Esophagus (tissue), 2 donors: ENCODE data around the gene C11orf68. TPM values are rescaled to one million over a fixed set of nuclear protein-coding genes. Genes with fewer than 3 reads are reported as not detected.
"Not testable (repeated sequence)": the region's sequence is repeated elsewhere in the genome, so short reads cannot be mapped to it uniquely, and the experiment has no call there.

Experiments used
- H3K27ac ChIP-seq, 2 donors: one replicate each; pipeline ENCODE4 v1.5.1; 2013; ENCODE audit warnings: low read depth in 2 of 2, mild to moderate bottlenecking in 2 of 2, inconsistent platforms in 1 of 2, low read length in 1 of 2, moderate library complexity in 1 of 2
- H3K27me3 ChIP-seq, 2 donors: one replicate each; pipeline ENCODE4 v1.6.1; 2013; ENCODE audit warnings: low read length in 2 of 2, control low read depth in 1 of 2, mild to moderate bottlenecking in 1 of 2; ENCODE audit not compliant: insufficient read depth in 2 of 2, control insufficient read depth in 1 of 2
- H3K36me3 ChIP-seq, 2 donors: one replicate each; pipeline ENCODE4 v1.6.1; 2013; ENCODE audit warnings: low read length in 1 of 2; ENCODE audit not compliant: control insufficient read depth in 2 of 2, insufficient read depth in 2 of 2
- H3K4me1 ChIP-seq, 2 donors: one replicate each; pipeline ENCODE4 v1.6.1; 2013; ENCODE audit warnings: low read length in 1 of 2; ENCODE audit not compliant: control insufficient read depth in 2 of 2, insufficient read depth in 2 of 2
- H3K4me3 ChIP-seq, 2 donors: one replicate each; pipeline ENCODE4 v1.5.1; 2013; ENCODE audit warnings: low read length in 2 of 2, mild to moderate bottlenecking in 2 of 2, low read depth in 1 of 2, moderate library complexity in 1 of 2
- H3K9me3 ChIP-seq, 2 donors: one replicate each; pipeline ENCODE4 v1.6.1; 2013; ENCODE audit warnings: mild to moderate bottlenecking in 2 of 2, low read depth in 1 of 2, low read length in 1 of 2, moderate library complexity in 1 of 2; ENCODE audit not compliant: control insufficient read depth in 2 of 2, insufficient read depth in 1 of 2
- WGBS, 2 donors: extraction: QIAGEN DNeasy Blood & Tissue Kit; methylation state at CpG; one replicate each; pipeline ENCODE4 v1.1.7; 2013; 5-methylcytosine and 5-hydroxymethylcytosine counted together
- polyA plus RNA-seq, 2 donors: library from polyadenylated mRNA; stranded (reverse); fragments of 200-250 nt; gene quantifications; one replicate each; pipeline ENCODE4 v1.2.3, GENCODE V29; 2013
- donor health status: healthy with polysubstance abuse.
- donor health status: Bipolar disorder and iron deficiency.

The C11orf68 gene
- polyA plus RNA-seq, 2 donors: 21.8 to 27.6 TPM

- 86 to 88% methylated on average over 5 of the region's 5 CpGs for WGBS, 2 donors
- H3K27me3 ChIP-seq: no peaks in the 10 kb centered on the region
- H3K9me3 ChIP-seq: no peaks in the 10 kb centered on the region
- no peak overlapping the region for H3K4me3 ChIP-seq
- H3K27ac ChIP-seq: no peak overlapping the region
- H3K36me3 ChIP-seq: no peaks in the 10 kb centered on the region
- H3K4me1 ChIP-seq: peaks cover 7 to 15% of the 10 kb centered on the region in 2 donors
Observed at GRCh38 chr11:65895482-65895981, 23.3 kb downstream of the C11orf68 start.

- no peaks in the 10 kb centered on the region for H3K9me3 ChIP-seq
- peak overlapping the region in 1 of 2 donors; percentile 2 for H3K4me3 ChIP-seq
- no peaks in the 10 kb centered on the region for H3K27me3 ChIP-seq
- H3K27ac ChIP-seq: peak overlapping the region; percentile 74 to 83
- peaks cover 7 to 10% of the 10 kb centered on the region in 2 donors for H3K4me1 ChIP-seq
- no peaks in the 10 kb centered on the region for H3K36me3 ChIP-seq
- 72 to 76% methylated on average over 16 of the region's 16 CpGs for WGBS, 2 donors
Observed at GRCh38 chr11:65894034-65894591, 24.7 kb downstream of the C11orf68 start.

- peak overlapping the region in 1 of 2 donors; percentile 98 for H3K27ac ChIP-seq
- no peaks in the 10 kb centered on the region for H3K9me3 ChIP-seq
- H3K4me3 ChIP-seq: no peak overlapping the region
- H3K27me3 ChIP-seq: no peaks in the 10 kb centered on the region
- H3K4me1 ChIP-seq: peaks cover 7 to 11% of the 10 kb centered on the region in 2 donors
- 72 to 77% methylated on average over 10 of the region's 10 CpGs for WGBS, 2 donors
- no peaks in the 10 kb centered on the region for H3K36me3 ChIP-seq
Observed at GRCh38 chr11:65892661-65893317, 26.1 kb downstream of the C11orf68 start.

GRCh38 chr11:65892137-65892540, 26.7 kb downstream of the C11orf68 start:
- H3K4me1 ChIP-seq: peaks cover 7 to 13% of the 10 kb centered on the region in 2 donors
- WGBS, 2 donors: 59 to 61% methylated on average over 5 of the region's 5 CpGs

GRCh38 chr11:65891219-65892136, 27.4 kb downstream of the C11orf68 start:
- Histone ChIP-seq H3K9me3 (no peaks in the 10 kb centered on the region), H3K4me3 (peak overlapping the region; percentile 53 to 77), H3K36me3 (no peaks in the 10 kb centered on the region), H3K27ac (peak overlapping the region; percentile 98), H3K27me3 (no peaks in the 10 kb centered on the region), H3K4me1 (peaks cover 7 to 13% of the 10 kb centered on the region in 2 donors)
- WGBS, 2 donors: 7 to 9% methylated on average over 45 to 57 of the region's 57 CpGs

More at GRCh38 chr11:65892137-65892540, 26.7 kb downstream of the C11orf68 start:
- H3K36me3 ChIP-seq, H3K9me3 ChIP-seq, H3K27me3 ChIP-seq: not testable (repeated sequence)
- Histone ChIP-seq H3K27ac (peak overlapping the region; percentile 98), H3K4me3 (peak overlapping the region in 1 of 2 donors; percentile 53)

- H3K4me1 ChIP-seq: peaks cover 7 to 13% of the 10 kb centered on the region in 2 donors
- WGBS, 2 donors: 0% methylated on average over 81 to 94 of the region's 94 CpGs
- peak within 1 kb of the TSS; percentile 53 to 77 for H3K4me3 ChIP-seq
- peaks cover 0 to 3% of the 10 kb centered on the region in 2 donors for H3K36me3 ChIP-seq
- no peaks in the 10 kb centered on the region for H3K9me3 ChIP-seq
- no peaks in the 10 kb centered on the region for H3K27me3 ChIP-seq
- peak within 1 kb of the TSS; percentile 98 for H3K27ac ChIP-seq
Observed at GRCh38 chr11:65890324-65891218, 28.3 kb downstream of the C11orf68 start, which contains the start of gene CCDC85B. TSS of gene CCDC85B (plus strand) at chr11:65890673. CDS start at chr11:65890784, 111 bp downstream.

GRCh38 chr11:65888163-65888814, 30.6 kb downstream of the C11orf68 start, which contains the start of gene FIBP:
TSS of gene FIBP (minus strand) at chr11:65888471. CDS start at chr11:65888418, 53 bp downstream.
- WGBS, 2 donors: 0 to 1% methylated on average over 54 to 57 of the region's 57 CpGs
- Histone ChIP-seq H3K36me3 (peaks cover 0 to 21% of the 10 kb centered on the region in 2 donors), H3K27ac (peak within 1 kb of the TSS; percentile 97 to 98), H3K27me3 (no peaks in the 10 kb centered on the region), H3K9me3 (no peaks in the 10 kb centered on the region), H3K4me1 (peaks cover 5 to 13% of the 10 kb centered on the region in 2 donors), H3K4me3 (peak within 1 kb of the TSS; percentile 54 to 68)

GRCh38 chr11:65887723-65888162, 31.1 kb downstream of the C11orf68 start:
- no peaks in the 10 kb centered on the region for H3K27me3 ChIP-seq
- peaks cover 2 to 26% of the 10 kb centered on the region in 2 donors for H3K36me3 ChIP-seq
- peak overlapping the region; percentile 54 to 68 for H3K4me3 ChIP-seq
- peaks cover 5 to 13% of the 10 kb centered on the region in 2 donors for H3K4me1 ChIP-seq
- 4% methylated on average over 22 to 23 of the region's 23 CpGs for WGBS, 2 donors
- no peaks in the 10 kb centered on the region for H3K9me3 ChIP-seq
- peak overlapping the region; percentile 97 to 98 for H3K27ac ChIP-seq
